Measurements from ENCODE around the gene SPOCD1. TPM values are rescaled to one million over a fixed set of nuclear protein-coding genes. Genes with fewer than 3 reads are reported as not detected.

SPOCD1 gene
- total RNA-seq = 0.19 TPM
- long read RNA-seq = 0 reads

DNA sequence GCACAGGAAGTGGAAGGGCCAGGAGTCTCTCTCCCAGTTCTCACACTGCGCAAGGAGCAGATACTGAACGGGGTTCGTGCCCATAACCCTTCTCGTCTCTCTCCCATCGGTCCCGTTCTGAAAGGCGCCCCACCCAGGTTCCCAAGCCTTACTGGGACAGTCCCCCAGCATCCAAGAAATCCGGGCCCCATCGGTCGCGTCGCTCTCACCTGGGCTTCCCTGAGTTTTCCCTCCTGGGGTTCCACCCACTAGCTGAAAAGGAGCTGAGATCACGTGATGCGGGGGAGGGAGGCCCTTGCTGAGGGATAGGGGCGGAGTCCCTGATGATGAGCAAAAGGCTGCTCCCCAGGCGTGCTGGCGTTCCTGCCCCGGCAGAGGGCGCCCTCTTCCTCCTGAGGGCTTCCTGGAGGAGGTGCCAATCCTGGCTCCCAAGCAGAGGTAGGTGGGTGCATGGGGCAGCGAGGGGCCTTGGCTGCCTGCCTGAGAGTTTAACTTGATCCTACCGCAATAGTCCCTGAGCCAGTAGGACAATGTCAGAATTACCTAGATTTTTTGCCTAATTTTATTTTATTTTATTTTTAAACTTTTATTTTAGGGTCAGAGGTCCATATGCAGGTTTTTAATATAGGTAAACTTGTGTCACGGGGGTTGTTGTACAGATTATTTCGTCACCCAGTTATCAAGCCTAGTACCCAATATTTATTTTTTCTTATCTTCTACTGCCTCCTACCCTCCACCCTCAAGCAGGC, at the start of gene SPOCD1:
TSS of gene SPOCD1 (minus strand) at position 271 of the 749 bp plus-strand sequence. CDS start 689 bp downstream, outside the sequence.
- DNase-seq (ENCODE audit: low spot score) = peak; percentile 93
- intact Hi-C loops (cut with DNase I) = no loop called here

- intact Hi-C loops (cut with DNase I) = no loop called here
- no peak for DNase-seq (ENCODE audit: low spot score)
Measured at GRCh38 chr1:31862071-31862470, 46.2 kb upstream of the SPOCD1 start.

- intact Hi-C loops (cut with DNase I) = no loop called here
Measured at GRCh38 chr1:31861346-31861745, 45.5 kb upstream of the SPOCD1 start.

GRCh38 chr1:31860581-31860980, 44.8 kb upstream of the SPOCD1 start:
- no peak for DNase-seq (ENCODE audit: low spot score)
- intact Hi-C loops (cut with DNase I) = no loop called here

More at GRCh38 chr1:31861346-31861745, 45.5 kb upstream of the SPOCD1 start:
- DNase-seq (ENCODE audit: low spot score) = no peak

- intact Hi-C loops (cut with DNase I) = no loop called here
- DNase-seq (ENCODE audit: low spot score) = no peak
Measured at GRCh38 chr1:31859719-31860118, 43.9 kb upstream of the SPOCD1 start.

GRCh38 chr1:31859044-31859443, 43.2 kb upstream of the SPOCD1 start:
- no peak for DNase-seq (ENCODE audit: low spot score)
- intact Hi-C loops (cut with DNase I) = no loop called here

- intact Hi-C loops (cut with DNase I) = no loop called here
- DNase-seq (ENCODE audit: low spot score) = no peak
Measured at GRCh38 chr1:31857863-31858262, 42.0 kb upstream of the SPOCD1 start.

DNA sequence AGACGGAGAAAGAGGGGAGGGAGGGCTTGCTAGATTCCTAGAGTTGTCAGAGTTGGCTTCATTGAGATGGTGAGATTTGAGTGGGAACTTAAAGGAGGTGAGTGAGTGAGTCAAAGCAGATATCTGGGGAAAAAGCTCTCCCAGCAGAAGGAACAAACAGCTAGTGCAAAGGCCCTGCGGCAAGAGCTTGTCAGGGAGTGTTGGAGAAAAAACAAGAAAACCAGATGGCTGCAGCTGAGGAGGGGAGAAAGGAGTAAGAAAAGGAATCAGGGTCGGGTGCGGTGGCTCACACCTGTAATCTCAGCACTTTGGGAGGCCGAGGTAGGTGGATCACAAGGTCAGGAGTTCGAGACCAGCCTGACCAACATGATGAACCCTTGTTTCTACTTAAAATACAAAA, 40.3 kb upstream of the SPOCD1 start:
- DNase-seq (ENCODE audit: low spot score) = no peak
- intact Hi-C loops (cut with DNase I) = no loop called here

- no peak for DNase-seq (ENCODE audit: low spot score)
- intact Hi-C loops (cut with DNase I) = no loop called here
Measured at GRCh38 chr1:31855038-31855845, 39.4 kb upstream of the SPOCD1 start.

DNA sequence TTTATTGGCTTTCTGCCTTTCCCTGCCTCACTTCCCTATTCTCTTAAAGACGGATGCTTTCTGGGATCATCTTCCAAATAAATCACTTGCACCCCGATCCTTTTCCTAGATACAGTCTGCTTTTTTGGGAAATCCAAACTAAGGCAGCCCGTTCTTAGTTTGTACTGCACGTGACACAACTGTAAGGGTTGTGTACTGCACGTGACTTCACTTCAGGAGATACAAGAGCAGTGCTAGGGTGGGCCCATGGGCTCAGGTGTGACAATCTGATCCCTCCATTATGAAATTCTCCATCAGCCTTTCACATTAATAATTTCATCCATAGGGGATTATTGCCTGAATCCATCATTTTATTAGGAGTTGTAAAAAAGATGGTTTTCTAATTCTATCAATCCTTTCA, 33.8 kb upstream of the SPOCD1 start:
- intact Hi-C loops (cut with DNase I) = no loop called here
- DNase-seq (ENCODE audit: low spot score) = no peak

DNA sequence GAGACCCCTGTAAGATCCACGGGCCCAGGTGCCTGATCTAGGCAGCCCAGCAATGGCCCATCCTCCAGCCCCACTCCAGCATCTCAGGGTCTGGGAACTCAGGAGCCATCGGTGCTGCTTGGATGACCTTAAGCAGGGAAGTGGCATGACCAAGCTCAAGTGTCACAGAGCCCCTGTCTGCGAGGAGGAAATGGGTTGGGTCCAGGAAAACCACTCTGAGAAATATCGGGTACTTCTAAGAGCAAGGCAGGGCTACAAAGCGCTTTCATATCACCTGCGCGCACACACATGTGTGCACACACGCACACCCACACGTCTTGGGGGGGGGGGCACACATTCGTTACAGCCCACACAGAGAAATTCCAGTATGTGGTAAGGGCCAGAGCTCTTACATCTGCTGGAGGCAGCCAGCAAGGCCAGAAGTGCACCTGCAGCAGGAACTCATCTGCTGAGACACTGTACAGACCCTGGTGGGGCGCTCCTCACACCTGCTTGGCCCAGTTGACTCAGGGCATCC, 32.6 kb upstream of the SPOCD1 start:
- intact Hi-C loops (cut with DNase I) = no loop called here
- DNase-seq (ENCODE audit: low spot score) = no peak

DNA sequence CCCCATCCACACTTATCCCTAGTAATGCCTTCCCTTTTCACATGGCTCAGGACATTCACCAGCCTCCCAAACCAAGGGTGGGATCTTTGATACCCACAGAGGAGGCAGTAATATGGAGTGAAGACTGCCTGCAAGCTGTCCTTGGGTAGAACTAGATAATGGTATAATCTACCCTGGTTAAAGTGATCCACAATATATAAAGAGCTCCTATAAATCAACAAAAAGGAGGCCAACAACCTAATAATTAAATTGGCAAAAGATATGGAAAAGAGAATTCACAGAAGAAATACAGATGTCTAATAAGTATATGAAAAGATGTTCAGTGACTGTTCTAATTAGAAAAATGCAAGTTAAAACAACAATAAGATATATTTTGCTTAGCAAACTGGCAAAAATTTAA, 30.7 kb upstream of the SPOCD1 start:
- DNase-seq (ENCODE audit: low spot score) = no peak
- intact Hi-C loops (cut with DNase I) = no loop called here

DNA sequence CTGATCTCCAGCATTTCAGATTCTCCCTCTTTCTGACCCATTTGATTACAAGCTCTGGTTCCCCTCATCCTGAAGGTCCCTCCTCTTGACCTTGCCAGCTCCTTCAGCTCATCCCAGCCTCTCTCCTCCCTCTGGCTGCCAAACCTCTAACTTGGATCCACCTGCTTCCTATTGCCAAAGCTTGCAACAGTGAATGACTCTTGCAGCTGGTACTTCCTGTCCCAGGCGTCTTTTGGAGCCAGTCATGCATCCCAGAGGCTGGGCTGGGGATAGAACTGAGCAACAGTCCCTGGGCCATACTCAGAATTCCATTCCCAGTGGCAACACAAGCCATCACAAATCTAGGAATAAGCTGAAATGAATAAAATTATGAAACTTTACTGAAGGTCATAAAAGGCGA, 27.7 kb upstream of the SPOCD1 start:
- intact Hi-C loops (cut with DNase I) = no loop called here
- DNase-seq (ENCODE audit: low spot score) = no peak

DNA sequence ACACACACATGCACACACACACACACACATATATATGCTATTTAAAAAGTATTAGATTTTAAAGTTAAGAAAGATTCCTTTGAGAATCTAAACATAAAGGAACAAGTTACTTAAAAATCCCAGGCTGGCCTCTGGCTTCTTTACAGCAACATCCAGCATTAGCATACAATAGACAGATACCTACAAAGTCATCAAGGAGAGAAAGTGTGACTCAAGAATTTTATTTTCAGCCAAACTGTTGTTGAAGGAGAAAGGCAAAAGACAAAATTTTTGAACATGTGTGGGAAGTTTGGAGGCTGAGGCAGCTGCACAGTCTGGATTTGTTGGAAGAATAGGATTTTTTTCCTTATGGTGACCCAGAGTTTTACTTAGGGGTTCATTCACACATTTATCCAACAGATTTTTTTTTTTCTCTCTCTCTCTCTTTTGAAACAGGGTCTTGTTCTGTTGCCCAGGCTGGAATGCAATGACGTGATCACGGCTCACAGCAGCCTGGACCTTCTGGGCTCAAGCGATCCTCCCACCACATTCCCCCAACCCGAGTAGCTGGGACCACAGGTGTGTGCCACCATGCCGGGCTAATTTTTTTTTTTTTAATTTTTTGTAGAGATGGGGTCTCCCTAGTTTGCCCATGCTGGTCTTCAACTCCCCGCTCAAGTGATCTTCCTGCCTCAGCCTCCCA, 24.0 kb upstream of the SPOCD1 start:
- DNase-seq (ENCODE audit: low spot score) = no peak
- intact Hi-C loops (cut with DNase I) = no loop called here

GRCh38 chr1:31837451-31838158, 21.8 kb upstream of the SPOCD1 start:
- intact Hi-C loops (cut with DNase I) = no loop called here

DNA sequence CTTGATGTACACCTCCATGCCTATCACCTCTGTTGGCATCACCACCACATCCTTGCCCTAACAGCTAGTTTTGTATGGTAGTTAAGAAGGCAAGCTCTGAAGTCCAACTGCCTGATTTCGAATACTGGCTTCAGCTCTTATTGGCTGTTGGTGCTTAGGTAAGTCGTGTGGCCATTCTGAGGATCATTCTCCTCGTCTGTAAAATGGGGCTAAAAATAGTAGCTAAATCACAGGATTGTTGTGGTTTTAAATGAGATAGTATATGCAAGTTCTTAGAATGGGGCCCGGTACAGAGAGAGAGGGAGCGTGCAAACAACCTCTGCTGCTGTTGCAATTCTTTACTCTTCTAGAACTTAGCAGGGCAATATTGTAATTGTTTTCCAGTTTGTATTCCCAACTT, 20.8 kb upstream of the SPOCD1 start:
- intact Hi-C loops (cut with DNase I) = no loop called here
- no peak for DNase-seq (ENCODE audit: low spot score)

More at GRCh38 chr1:31837451-31838158, 21.8 kb upstream of the SPOCD1 start:
- no peak for DNase-seq (ENCODE audit: low spot score)

GRCh38 chr1:31835415-31835814, 19.6 kb upstream of the SPOCD1 start:
- intact Hi-C loops (cut with DNase I) = no loop called here
- DNase-seq (ENCODE audit: low spot score) = no peak

GRCh38 chr1:31834501-31834900, 18.7 kb upstream of the SPOCD1 start:
- intact Hi-C loops (cut with DNase I) = no loop called here
- DNase-seq (ENCODE audit: low spot score) = no peak
